ENCODE results near the gene DET1. TPM values are rescaled to one million over a fixed set of nuclear protein-coding genes. Genes with fewer than 3 reads are reported as not detected.

The DET1 gene
- 9.6 and 10.0 TPM in 2 replicates for total RNA-seq

GRCh38 chr15:88546248-88547129 is at the start of gene DET1:
Gene DET1 (minus strand): TSS chr15:88546681. CDS start chr15:88531705, 14,976 bp downstream.

DNA sequence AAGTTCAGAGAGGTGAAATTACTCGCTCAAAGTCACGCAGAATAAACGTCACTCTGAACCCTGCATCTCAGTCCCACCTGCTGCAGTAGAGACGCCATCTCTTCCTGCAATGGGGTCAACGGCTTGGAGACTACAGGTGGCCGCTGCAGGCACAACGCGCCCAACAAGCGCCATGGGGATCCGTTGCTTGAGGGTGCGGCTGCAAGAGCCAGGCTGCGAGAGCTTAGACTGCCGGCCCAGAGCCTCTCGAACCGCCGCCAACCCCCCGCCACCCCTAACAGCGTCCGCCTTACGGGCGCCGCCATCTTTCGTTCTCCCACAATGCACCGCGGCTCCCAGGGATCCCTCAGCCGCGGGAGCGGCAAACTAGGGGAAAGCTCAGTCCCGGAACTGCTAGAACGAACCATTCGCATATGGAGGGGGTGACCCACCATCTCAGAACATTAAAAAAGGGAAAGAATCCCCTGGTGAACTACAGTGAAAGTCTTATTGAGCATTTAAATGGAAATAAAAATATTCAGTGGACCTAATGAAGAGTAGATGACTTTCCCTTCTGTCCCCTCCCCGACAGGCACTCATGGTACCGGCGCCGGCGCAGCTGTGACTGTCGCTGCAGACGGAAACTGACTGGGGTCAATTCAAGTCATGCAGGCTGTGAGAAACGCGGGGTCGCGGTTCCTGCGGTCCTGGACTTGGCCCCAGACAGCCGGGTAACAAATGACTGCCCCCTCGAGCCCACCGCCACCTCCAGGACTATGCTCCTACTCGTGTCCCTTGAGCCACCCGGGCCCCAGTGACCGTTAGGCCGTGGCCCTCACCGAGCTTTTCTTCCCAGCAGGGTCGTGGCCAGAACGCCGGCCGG is 79.2 kb downstream of the DET1 start, which contains the start of the genes MRPL46 and MRPS11:
Gene MRPL46, minus strand, starts transcription at position 316 of the 862 bp plus-strand sequence. Its CDS starts 11 bp downstream, at position 305.
Gene MRPS11, plus strand, starts transcription at position 636 of the 862 bp plus-strand sequence. Its CDS starts 10 bp downstream, at position 646.

Small RNAs within 50 kb of the gene (small RNA-seq; reads per million reads assigned to genes)
- not detected for gene AC013489.2 (ENCODE audit: low replicate concordance)

Other genes starting within 250 kb of the DET1 start
- gene MRPL46, start 79.3 kb downstream of the DET1 start, total RNA-seq, result 11.6 and 13.1 TPM in 2 replicates
- 23.2 and 30.8 TPM in 2 replicates for gene MRPS11, start 79.0 kb downstream of the DET1 start, total RNA-seq
- gene AEN, start 74.7 kb upstream of the DET1 start, total RNA-seq, result 71.3 and 155 TPM in 2 replicates
- 2.6 and 5.0 TPM in 2 replicates for gene ISG20, start 92.3 kb upstream of the DET1 start, total RNA-seq

All from placental pericyte (primary cell).